AG09319 (cell line): ENCODE data around the gene TSSK3.

Experiments used
- DNase-seq: peaks from one replicate; pipeline ENCODE4 v3.0.0-alpha.2; 2010; ENCODE audit warnings: low read depth; ENCODE audit errors: extremely low read depth
- CTCF ChIP-seq: IDR thresholded peaks from 2 replicates; pipeline ENCODE4 v1.5.1; 2011; ENCODE audit warnings: low read depth, mild to moderate bottlenecking, inconsistent platforms, low read length, moderate library complexity

TSSK3 gene

DNA sequence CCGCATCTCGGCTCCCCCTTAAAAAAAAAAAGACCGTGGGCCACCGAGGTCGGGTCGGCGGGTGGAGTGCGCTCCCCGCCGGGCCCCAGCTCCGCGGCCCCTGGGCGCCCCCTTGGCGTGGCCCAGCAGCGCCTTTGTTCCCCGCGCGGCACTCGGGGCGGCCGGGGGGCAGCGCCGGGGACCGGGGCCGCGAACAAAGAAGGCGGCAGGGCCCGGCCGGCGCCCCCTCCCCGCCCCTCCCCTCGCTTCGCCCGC, 26.9 kb upstream of the TSSK3 start:
- no peak for TF ChIP-seq CTCF
- no peak for DNase-seq

- no peak for TF ChIP-seq CTCF
- no peak for DNase-seq
Measured at GRCh38 chr1:32335790-32336590, 26.3 kb upstream of the TSSK3 start, which contains the start of gene MARCKSL1. Gene MARCKSL1 (minus strand): TSS chr1:32336233. CDS start chr1:32336033, 200 bp downstream.

- no peak for TF ChIP-seq CTCF
- DNase-seq = no peak
Measured at GRCh38 chr1:32336591-32336932, 25.8 kb upstream of the TSSK3 start.

DNA sequence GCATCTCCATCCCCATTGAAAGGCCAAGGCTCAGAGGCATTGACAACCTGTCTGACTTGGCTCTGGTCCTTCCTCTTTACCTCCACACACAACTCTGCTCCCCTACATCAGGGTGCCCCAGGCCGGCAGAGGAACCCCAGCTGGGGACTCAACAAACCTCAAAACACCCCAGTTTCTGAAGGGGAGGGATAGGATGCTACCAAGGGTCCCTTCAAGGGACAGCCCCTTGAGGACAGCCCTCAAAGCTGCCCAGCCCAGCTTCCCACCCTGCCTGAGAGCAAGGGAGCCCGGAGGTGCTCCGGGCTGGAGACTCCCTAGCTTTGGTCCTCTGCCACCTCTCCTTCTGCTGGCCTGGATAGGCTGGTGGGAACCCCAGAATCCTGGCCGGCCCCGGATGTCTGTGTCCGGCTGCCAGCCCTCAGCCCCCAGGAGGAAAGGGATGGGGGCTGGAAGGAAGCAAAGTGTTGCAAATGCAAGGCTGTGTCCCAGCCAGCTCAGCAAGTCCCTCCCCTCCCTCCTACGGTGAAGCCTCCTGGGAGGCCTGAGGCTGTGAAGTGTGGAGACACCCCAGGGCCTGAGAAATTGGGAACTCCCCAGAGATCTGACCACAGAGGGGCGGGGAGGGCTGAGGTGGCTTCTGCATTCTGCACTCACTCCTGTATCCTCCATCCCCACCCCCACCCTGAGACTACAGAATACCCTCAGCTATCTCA, 25.2 kb upstream of the TSSK3 start:
- no peak for DNase-seq
- no peak for TF ChIP-seq CTCF

GRCh38 chr1:32337855-32338636, 24.3 kb upstream of the TSSK3 start:
- no peak for TF ChIP-seq CTCF
- DNase-seq = no peak

DNA sequence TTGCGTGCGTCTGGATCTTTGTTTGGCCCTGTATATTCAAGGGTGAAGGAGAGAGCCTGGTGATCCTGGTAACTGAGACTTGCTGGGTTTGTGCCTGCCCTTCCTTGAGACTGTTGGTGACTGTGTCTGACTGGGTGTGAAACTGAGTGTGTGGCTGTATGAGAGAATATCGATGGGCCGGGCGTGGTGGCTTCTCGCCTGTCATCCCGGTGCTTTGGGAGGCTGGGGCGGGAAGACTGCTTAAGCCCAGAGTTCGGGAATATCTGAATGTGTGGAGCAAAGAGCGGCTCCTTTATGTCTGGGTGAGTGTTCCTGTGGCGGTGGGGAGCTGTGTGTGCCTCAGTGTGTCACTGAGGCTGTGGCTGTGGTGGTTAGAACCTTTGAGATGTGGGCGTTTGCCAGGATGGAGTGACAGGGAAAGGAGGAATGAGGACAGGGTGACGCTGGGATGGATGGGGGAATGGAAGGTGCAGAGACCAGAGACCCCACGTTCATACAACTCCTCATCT, 23.6 kb upstream of the TSSK3 start:
- TF ChIP-seq CTCF = no peak
- DNase-seq = no peak

DNA sequence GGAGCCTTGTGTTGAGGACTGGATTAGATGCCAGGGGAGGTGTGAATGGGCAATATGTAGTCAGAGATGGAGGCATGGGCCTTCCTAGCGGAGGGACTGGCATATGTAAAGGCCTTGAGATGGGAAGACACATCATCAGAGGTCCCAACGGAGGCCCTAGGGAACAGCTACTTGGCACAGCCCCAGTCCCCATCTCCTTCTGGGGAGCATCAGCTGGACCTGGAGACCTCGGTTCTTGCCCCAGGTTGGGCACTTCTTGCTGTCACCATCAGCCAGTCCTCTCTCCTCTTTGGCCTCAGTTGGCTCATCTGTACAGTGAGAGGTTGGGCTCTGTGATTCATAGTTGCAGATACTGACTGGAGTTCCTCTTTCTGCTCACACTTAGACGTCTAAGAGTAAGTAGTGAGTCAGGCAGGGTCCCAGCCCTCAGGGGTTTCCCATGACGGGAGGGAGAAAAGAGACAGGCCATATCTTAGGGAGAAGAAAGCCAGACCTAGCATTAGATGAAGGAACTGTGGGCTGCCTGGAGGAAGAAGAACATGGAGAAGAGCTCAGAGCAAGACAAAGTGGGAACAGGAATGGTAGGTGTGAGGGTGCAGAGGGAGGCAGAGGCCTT, 22.9 kb upstream of the TSSK3 start:
- TF ChIP-seq CTCF = no peak
- no peak for DNase-seq
